ENCODE measurements around the gene CFAP65.

The CFAP65 gene

DNA sequence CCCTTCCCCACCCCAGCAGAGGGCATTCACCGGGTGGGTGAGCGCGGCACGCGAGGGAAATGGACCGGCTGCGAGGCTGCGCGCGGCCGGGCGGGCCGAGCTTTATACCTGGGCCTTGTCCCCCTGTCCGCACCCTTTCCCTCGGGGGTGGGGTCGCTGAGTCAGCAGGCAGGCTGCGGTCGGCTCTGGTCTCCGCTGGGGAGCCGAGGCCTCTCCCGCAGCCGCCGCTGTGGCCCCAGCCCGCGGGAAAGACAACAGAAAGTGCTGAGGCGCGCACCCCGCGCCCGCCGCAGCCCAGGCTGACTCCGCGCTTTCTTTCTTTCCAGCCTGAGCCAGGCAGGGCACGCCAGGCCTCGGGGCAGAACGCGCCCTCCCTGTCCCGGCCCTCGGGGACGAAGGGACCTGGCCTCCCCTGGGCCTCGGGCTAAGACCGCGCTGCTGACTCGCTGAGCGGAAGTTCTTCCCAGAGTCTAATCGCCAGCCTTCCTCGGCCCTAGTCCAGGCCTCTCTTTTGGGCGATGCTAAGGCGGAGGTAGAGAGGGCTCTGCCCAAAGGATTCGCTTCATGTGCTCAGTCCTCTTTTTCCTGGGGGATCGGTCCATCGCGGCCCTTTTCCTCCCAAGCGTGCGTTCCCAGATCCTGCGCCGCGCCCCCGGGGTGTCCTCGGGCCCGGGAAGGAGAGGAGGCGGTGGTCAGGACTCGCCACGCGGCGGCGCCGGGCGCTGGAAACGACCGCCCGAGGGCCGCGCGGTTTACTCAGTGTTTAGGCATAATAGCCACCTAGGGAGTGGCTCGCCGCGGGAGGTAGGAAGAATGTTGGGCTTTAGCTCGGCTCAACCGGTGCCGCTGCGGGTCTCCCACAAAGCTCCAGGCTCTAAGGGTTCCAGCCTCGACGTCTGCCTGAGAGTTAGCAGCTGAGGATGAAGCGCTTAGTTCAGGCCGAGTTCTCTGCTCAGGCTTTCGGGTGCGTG, 47.7 kb downstream of the CFAP65 start, which contains the start of gene CRYBA2:
TSS of gene CRYBA2 (minus strand) at position 78 of the 971 bp plus-strand sequence. CDS start 246 bp downstream, outside the sequence.
- TF ChIP-seq, protein P1, sequence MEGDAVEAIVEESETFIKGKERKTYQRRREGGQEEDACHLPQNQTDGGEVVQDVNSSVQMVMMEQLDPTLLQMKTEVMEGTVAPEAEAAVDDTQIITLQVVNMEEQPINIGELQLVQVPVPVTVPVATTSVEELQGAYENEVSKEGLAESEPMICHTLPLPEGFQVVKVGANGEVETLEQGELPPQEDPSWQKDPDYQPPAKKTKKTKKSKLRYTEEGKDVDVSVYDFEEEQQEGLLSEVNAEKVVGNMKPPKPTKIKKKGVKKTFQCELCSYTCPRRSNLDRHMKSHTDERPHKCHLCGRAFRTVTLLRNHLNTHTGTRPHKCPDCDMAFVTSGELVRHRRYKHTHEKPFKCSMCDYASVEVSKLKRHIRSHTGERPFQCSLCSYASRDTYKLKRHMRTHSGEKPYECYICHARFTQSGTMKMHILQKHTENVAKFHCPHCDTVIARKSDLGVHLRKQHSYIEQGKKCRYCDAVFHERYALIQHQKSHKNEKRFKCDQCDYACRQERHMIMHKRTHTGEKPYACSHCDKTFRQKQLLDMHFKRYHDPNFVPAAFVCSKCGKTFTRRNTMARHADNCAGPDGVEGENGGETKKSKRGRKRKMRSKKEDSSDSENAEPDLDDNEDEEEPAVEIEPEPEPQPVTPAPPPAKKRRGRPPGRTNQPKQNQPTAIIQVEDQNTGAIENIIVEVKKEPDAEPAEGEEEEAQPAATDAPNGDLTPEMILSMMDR (IDR thresholded peaks at IDR 0.05; ENCODE audit: low read depth, low read length): no peak
- peak within 1 kb of the TSS; percentile 32 to 36 for H3K4me3 ChIP-seq (replicated peaks in 1 of 2; ENCODE audit: low read depth in 2 of 2, low read length in 2 of 2)
- DNase-seq (ENCODE audit: low read depth in 2 of 2): peak in 1 of 2 donors; percentile 24

DNA sequence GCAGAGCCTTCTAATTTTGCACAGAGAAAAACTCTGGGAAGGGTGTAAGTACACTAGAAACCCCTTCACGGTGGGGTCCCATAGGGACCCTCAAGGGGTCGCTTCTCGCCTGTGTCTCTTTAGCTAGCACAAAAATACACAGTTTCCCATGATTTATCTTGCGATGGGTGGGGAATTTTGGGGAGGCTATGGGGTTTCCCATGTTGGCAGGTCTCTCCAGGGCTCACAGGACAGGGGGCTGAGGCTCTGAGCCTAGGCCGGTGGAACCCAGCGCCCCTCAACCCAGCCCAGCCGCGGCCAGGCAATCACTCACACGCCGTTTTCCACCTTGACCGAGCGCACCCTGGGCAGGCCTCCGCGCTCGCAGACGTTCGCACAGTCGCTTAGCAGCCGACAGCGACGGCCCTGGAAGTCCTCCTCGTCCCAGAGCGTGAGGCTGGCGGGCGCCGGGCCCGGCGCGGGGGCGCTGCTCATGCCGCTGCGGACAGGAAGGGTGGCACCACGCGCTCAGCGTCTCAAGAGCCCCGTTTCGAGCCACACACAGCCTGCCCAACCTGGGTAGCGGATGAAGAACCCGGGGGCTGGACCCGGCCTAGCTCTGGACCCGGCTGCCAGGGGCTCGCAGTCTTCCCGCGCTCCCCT, 48.5 kb downstream of the CFAP65 start:
- DNase-seq (ENCODE audit: low read depth in 2 of 2): no peak
- peak overlapping the region in 1 of 2 donors; percentile 32 for H3K4me3 ChIP-seq (replicated peaks in 1 of 2; ENCODE audit: low read depth in 2 of 2, low read length in 2 of 2)

DNA sequence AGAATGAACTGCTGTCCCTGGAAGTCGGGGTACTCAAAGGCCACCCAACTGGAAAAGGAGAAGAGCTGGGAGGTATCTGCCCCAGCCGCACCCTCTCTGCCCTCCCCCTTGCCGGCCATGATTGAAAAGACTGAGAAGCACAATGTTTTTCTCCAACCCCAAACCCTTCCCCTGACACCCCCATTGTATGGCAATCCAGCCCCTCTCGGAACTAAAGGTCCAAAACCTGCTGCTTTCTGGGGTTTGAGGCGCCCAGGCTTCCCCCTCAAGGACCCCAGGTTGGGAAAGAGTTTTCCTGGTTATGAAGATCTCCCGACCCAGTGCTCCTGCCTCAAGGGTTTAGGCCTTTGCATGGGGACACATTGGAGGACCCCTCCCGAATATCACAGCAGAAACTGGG, 49.1 kb downstream of the CFAP65 start:
- TF ChIP-seq, protein P1 (IDR thresholded peaks at IDR 0.05; ENCODE audit: low read depth, low read length): no peak
- no peak overlapping the region for H3K4me3 ChIP-seq (replicated peaks in 1 of 2; ENCODE audit: low read depth in 2 of 2, low read length in 2 of 2)
- no peak for DNase-seq (ENCODE audit: low read depth in 2 of 2)

More for the DNA sequence above, 48.5 kb downstream of the CFAP65 start:
- TF ChIP-seq, protein P1 (IDR thresholded peaks at IDR 0.05; ENCODE audit: low read depth, low read length): no peak

DNA sequence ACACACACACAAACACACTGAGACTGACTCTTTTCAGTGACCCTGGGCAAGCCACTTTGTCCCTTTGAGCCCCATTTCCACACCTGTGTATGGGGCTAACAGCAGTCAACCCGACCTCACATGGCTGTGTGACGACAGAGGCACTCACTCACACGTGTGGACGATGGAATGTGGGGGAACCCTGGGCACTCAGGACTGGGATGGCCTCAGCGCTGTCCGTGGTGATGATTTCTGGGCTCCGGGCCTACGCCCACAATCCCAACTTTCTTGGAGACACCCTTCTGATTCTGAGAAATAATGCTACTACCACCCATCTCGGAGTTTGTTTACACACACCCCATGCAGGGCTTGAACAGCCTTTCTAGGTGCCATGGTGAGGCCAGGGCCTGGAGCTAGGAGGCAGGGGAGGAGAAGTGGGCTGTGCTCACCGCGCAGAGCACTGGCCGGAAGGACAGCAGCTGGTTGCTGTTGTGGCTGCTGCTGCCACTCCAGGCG, 49.6 kb downstream of the CFAP65 start:
- H3K4me3 ChIP-seq (replicated peaks in 1 of 2; ENCODE audit: low read depth in 2 of 2, low read length in 2 of 2): no peak overlapping the region
- TF ChIP-seq, protein P1 (IDR thresholded peaks at IDR 0.05; ENCODE audit: low read depth, low read length): no peak
- peak; percentile 27 to 43 for DNase-seq (ENCODE audit: low read depth in 2 of 2)

DNA sequence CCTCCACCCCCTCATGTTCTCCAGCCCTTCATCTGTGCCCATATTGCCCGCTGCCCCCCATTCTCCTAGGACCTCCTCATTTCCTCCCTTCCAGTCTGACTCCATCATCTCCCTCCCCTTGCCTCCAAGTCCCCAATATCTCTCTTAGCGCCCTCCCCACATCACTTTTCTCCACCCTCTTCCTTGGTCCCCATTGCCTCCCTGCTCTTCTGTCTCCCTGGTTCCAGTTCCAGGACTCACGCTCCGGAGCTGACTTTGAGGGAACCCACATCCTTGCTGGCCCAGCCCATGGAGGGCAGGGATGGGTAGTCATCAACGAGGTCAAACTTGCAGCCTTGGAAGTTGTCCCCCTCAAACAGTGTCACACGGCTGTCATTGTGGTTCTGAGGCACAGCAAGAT, 50.7 kb downstream of the CFAP65 start:
- no peak overlapping the region for H3K4me3 ChIP-seq (replicated peaks in 1 of 2; ENCODE audit: low read depth in 2 of 2, low read length in 2 of 2)
- TF ChIP-seq, protein P1 (IDR thresholded peaks at IDR 0.05; ENCODE audit: low read depth, low read length): no peak
- no peak for DNase-seq (ENCODE audit: low read depth in 2 of 2)

DNA sequence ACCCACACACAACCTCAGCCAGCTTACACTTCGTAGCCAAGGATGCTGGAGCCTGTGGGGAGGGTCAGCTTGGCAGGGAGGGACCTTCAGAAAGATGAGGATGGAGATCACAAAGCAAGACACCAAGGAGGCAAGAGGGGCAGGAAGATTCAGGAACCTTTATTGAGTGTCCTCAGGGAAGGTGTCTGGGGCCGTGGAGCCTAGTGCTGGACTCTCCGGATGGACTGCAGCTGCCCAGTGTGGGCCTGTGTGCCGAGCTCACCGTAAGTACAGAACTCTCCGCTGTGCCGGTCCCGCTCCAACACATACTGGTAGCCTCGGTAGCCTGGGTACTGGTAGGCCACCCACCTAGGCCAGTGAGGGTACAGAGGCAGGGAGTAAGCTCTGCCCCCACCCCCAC, 51.3 kb downstream of the CFAP65 start:
- H3K4me3 ChIP-seq (replicated peaks in 1 of 2; ENCODE audit: low read depth in 2 of 2, low read length in 2 of 2): no peak overlapping the region
- no peak for DNase-seq (ENCODE audit: low read depth in 2 of 2)
- TF ChIP-seq, protein P1 (IDR thresholded peaks at IDR 0.05; ENCODE audit: low read depth, low read length): no peak
